K562 (cell line): Measurements from ENCODE around the gene A1CF. TPM values are rescaled to one million over a fixed set of nuclear protein-coding genes. Genes with fewer than 3 reads are reported as not detected.

Source experiments
- MTF1 ChIP-seq: fragments of 250-450 bp; sonication (Bioruptor Pico); IDR thresholded peaks from 2 replicates; pipeline ENCODE4 v1.9.0; 2021; ENCODE audit warnings: moderate library complexity, mild to moderate bottlenecking, inconsistent platforms, borderline replicate concordance
- THAP12 ChIP-seq: fragments of 250-450 bp; sonication (Bioruptor Pico); IDR thresholded peaks from 2 replicates; pipeline ENCODE4 v1.9.0; 2021; ENCODE audit warnings: mild to moderate bottlenecking, inconsistent platforms
- ZBTB17 ChIP-seq: fragments of 450-650 bp; formaldehyde crosslinking; IDR thresholded peaks from 2 replicates; pipeline ENCODE4 v1.4.0; 2020; ENCODE audit warnings: mild to moderate bottlenecking
- polyA plus RNA-seq, 8 experiments: library from polyadenylated mRNA; depleted of rRNA in 4 of 8; stranded (reverse) in 5 of 8; unstranded in 3 of 8; fragments of >200 nt; fragmentation: Nextera tagmentation in 2 of 8; fragmentation: Illumina TruSeq in 1 of 8; extraction: Ambion mirVana in 2 of 8; extraction: Trizol in 1 of 8; gene quantifications; 2 replicates each; pipeline versions ENCODE4 v1.2.1 to v1.2.3, GENCODE V29; 2011 to 2014; ENCODE audit warnings: inconsistent platforms in 1 of 8, missing spikeins in 1 of 8
- total RNA-seq, 7 experiments: library from RNA; depleted of rRNA in 6 of 7; stranded (reverse); fragments of >200 nt in 6 of 7; fragmentation: Illumina TruSeq in 2 of 7; extraction: Trizol in 2 of 7; gene quantifications; 2 replicates each; pipeline versions ENCODE4 v1.2.1 to v1.2.3, GENCODE V29; 2011 to 2021; ENCODE audit warnings: low replicate concordance in 1 of 7
- TF ChIP-seq, protein P1 (sequence below): sonication (generic); formaldehyde crosslinking; IDR thresholded peaks from 2 replicates; pipeline ENCODE4 v1.8.0; 2023; ENCODE audit warnings: mild to moderate bottlenecking, missing genetic modification reagents
- TF ChIP-seq, protein P2 (sequence below), 2 experiments: IDR thresholded peaks; 2 replicates each; pipeline ENCODE4 v1.6.1; 2012; ENCODE audit warnings: improper control_type of control experiment in 2 of 2, low read depth in 2 of 2, low read length in 2 of 2, borderline replicate concordance in 1 of 2

Gene A1CF
- total and polyA plus RNA-seq, 9 of the 15 experiments (the other 6 are each of a cell fraction or from before 2014, with no cell fraction given): 0.11 TPM; not detected in 8

- no peak for TF ChIP-seq MTF1 (CRISPR knock-in tag)
- TF ChIP-seq ZBTB17 (CRISPR knock-in tag): no peak
- TF ChIP-seq, protein P1, sequence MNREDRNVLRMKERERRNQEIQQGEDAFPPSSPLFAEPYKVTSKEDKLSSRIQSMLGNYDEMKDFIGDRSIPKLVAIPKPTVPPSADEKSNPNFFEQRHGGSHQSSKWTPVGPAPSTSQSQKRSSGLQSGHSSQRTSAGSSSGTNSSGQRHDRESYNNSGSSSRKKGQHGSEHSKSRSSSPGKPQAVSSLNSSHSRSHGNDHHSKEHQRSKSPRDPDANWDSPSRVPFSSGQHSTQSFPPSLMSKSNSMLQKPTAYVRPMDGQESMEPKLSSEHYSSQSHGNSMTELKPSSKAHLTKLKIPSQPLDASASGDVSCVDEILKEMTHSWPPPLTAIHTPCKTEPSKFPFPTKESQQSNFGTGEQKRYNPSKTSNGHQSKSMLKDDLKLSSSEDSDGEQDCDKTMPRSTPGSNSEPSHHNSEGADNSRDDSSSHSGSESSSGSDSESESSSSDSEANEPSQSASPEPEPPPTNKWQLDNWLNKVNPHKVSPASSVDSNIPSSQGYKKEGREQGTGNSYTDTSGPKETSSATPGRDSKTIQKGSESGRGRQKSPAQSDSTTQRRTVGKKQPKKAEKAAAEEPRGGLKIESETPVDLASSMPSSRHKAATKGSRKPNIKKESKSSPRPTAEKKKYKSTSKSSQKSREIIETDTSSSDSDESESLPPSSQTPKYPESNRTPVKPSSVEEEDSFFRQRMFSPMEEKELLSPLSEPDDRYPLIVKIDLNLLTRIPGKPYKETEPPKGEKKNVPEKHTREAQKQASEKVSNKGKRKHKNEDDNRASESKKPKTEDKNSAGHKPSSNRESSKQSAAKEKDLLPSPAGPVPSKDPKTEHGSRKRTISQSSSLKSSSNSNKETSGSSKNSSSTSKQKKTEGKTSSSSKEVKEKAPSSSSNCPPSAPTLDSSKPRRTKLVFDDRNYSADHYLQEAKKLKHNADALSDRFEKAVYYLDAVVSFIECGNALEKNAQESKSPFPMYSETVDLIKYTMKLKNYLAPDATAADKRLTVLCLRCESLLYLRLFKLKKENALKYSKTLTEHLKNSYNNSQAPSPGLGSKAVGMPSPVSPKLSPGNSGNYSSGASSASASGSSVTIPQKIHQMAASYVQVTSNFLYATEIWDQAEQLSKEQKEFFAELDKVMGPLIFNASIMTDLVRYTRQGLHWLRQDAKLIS: no peak
- TF ChIP-seq, protein P2, sequence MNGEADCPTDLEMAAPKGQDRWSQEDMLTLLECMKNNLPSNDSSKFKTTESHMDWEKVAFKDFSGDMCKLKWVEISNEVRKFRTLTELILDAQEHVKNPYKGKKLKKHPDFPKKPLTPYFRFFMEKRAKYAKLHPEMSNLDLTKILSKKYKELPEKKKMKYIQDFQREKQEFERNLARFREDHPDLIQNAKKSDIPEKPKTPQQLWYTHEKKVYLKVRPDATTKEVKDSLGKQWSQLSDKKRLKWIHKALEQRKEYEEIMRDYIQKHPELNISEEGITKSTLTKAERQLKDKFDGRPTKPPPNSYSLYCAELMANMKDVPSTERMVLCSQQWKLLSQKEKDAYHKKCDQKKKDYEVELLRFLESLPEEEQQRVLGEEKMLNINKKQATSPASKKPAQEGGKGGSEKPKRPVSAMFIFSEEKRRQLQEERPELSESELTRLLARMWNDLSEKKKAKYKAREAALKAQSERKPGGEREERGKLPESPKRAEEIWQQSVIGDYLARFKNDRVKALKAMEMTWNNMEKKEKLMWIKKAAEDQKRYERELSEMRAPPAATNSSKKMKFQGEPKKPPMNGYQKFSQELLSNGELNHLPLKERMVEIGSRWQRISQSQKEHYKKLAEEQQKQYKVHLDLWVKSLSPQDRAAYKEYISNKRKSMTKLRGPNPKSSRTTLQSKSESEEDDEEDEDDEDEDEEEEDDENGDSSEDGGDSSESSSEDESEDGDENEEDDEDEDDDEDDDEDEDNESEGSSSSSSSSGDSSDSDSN (IDR thresholded peaks at IDR 0.05; ENCODE audit: borderline replicate concordance in 1 of 2, low read depth in 2 of 2, low read length in 2 of 2): no peak
- TF ChIP-seq THAP12 (CRISPR knock-in tag): no peak
Observed at GRCh38 chr10:50885097-50885859, at the start of gene A1CF (continued).
